Measurements from ENCODE around the gene C1QTNF3. TPM values are rescaled to one million over a fixed set of nuclear protein-coding genes. Genes with fewer than 3 reads are reported as not detected.

The C1QTNF3 gene
- total and polyA plus RNA-seq, 2 donors (not counting 1 experiment from before 2014, with no cell fraction given) = 6.6 to 11.9 TPM

GRCh38 chr5:34021334-34021733 is 21.7 kb downstream of the C1QTNF3 start:
- no peaks in the 10 kb centered on the region for H4K20me1 ChIP-seq (ENCODE audit: control insufficient read depth, insufficient read depth, low read length, poor library complexity, severe bottlenecking)
- H3K27ac ChIP-seq (ENCODE audit: low read length in 2 of 2) = no peak overlapping the region
- Mint-ChIP-seq H3K4me1 (no peaks in the 10 kb centered on the region), H3K4me3 (no peak overlapping the region), H3K27me3 (no peaks in the 10 kb centered on the region), H3K27ac (no peak overlapping the region), H3K9me3 (ENCODE audit: insufficient read depth) (no peaks in the 10 kb centered on the region)
- ChIA-PET POLR2A (no interaction called here), CTCF (interaction anchor here (1.1 kb wide), 1 partner anchor 24 kb away, joined by 3 read pairs; no protein-coding TSS in a partner anchor)
- no peak overlapping the region for H2AFZ ChIP-seq (ENCODE audit: insufficient read depth, low read depth, low read length, poor library complexity, severe bottlenecking)
- no peaks in the 10 kb centered on the region for H3K79me2 ChIP-seq (ENCODE audit: control insufficient read depth, insufficient read depth, low read length)
- no peak overlapping the region for H3K4me2 ChIP-seq (replicated peaks; ENCODE audit: low read depth, low read length, poor library complexity, severe bottlenecking)
- intact Hi-C loops (cut with micrococcal nuclease) = no loop called here
- no peaks in the 10 kb centered on the region for H3K9me3 ChIP-seq (ENCODE audit: control extremely low read depth in 1 of 3, control insufficient read depth in 2 of 3, insufficient read depth in 1 of 3, low read length in 2 of 3)
- H3K27me3 ChIP-seq (replicated peaks in 1 of 4; ENCODE audit: control extremely low read depth in 1 of 4, control insufficient read depth in 3 of 4, insufficient read depth in 4 of 4, low read length in 3 of 4) = no peaks in the 10 kb centered on the region
- no peak overlapping the region for H3K9ac ChIP-seq (ENCODE audit: low read length)
- no CpG with 5 or more reads among the region's 2 CpGs for WGBS (ENCODE audit: insufficient coverage)
- H3K4me3 ChIP-seq (ENCODE audit: control extremely low read depth in 1 of 5, extremely low read depth in 1 of 5, insufficient read depth in 1 of 5, low read depth in 2 of 5, low read length in 4 of 5) = no peak overlapping the region
- ATAC-seq (ENCODE audit: low read depth) (no peak), DNase-seq (no peak)
- TF ChIP-seq EZH2 (IDR thresholded peaks at IDR 0.05; ENCODE audit: borderline replicate concordance, insufficient read depth, low read depth, low read length, poor library complexity, severe bottlenecking) = no peak
- no peak for TF ChIP-seq CTCF (IDR thresholded peaks at IDR 0.05)
- H3K36me3 ChIP-seq (replicated peaks in 1 of 2; ENCODE audit: control extremely low read depth in 1 of 2, control insufficient read depth in 1 of 2, extremely low read depth in 1 of 2, insufficient read depth in 2 of 2, low read length in 1 of 2) = peaks cover 2 to 26% of the 10 kb centered on the region in 2 experiments
- H3K4me1 ChIP-seq (ENCODE audit: control insufficient read depth in 2 of 2, insufficient read depth in 2 of 2, low read length in 2 of 2) = no peaks in the 10 kb centered on the region

- Histone ChIP-seq H2AFZ (ENCODE audit: insufficient read depth, low read depth, low read length, poor library complexity, severe bottlenecking) (no peak overlapping the region), H3K36me3 (replicated peaks in 1 of 2; ENCODE audit: control extremely low read depth in 1 of 2, control insufficient read depth in 1 of 2, extremely low read depth in 1 of 2, insufficient read depth in 2 of 2, low read length in 1 of 2) (peaks cover 2 to 26% of the 10 kb centered on the region in 2 experiments), H4K20me1 (ENCODE audit: control insufficient read depth, insufficient read depth, low read length, poor library complexity, severe bottlenecking) (no peaks in the 10 kb centered on the region), H3K9me3 (ENCODE audit: control extremely low read depth in 1 of 3, control insufficient read depth in 2 of 3, insufficient read depth in 1 of 3, low read length in 2 of 3) (no peaks in the 10 kb centered on the region), H3K79me2 (ENCODE audit: control insufficient read depth, insufficient read depth, low read length) (no peaks in the 10 kb centered on the region), H3K27ac (ENCODE audit: low read length in 2 of 2) (no peak overlapping the region), H3K4me3 (ENCODE audit: control extremely low read depth in 1 of 5, extremely low read depth in 1 of 5, insufficient read depth in 1 of 5, low read depth in 2 of 5, low read length in 4 of 5) (no peak overlapping the region), H3K4me1 (ENCODE audit: control insufficient read depth in 2 of 2, insufficient read depth in 2 of 2, low read length in 2 of 2) (no peaks in the 10 kb centered on the region), H3K9ac (ENCODE audit: low read length) (no peak overlapping the region), H3K4me2 (replicated peaks; ENCODE audit: low read depth, low read length, poor library complexity, severe bottlenecking) (no peak overlapping the region), H3K27me3 (replicated peaks in 1 of 4; ENCODE audit: control extremely low read depth in 1 of 4, control insufficient read depth in 3 of 4, insufficient read depth in 4 of 4, low read length in 3 of 4) (no peaks in the 10 kb centered on the region)
- no peak overlapping the region for H3K4me3 Mint-ChIP-seq
- H3K9me3 Mint-ChIP-seq (ENCODE audit: insufficient read depth) = no peaks in the 10 kb centered on the region
- no peak overlapping the region for H3K27ac Mint-ChIP-seq
- WGBS (ENCODE audit: insufficient coverage) = 92% methylated on average over 1 of the region's 1 CpG
- ChIA-PET POLR2A (no interaction called here), CTCF (interaction anchor here (0.6 to 1.1 kb wide), 2 partner anchors 23 to 86 kb away, joined by 3 to 6 read pairs; no protein-coding TSS in a partner anchor)
- no peak for TF ChIP-seq CTCF (IDR thresholded peaks at IDR 0.05)
- no peak for TF ChIP-seq EZH2 (IDR thresholded peaks at IDR 0.05; ENCODE audit: borderline replicate concordance, insufficient read depth, low read depth, low read length, poor library complexity, severe bottlenecking)
- intact Hi-C loops (cut with micrococcal nuclease) = no loop called here
- ATAC-seq (ENCODE audit: low read depth) (no peak), DNase-seq (no peak)
- H3K4me1 Mint-ChIP-seq = no peaks in the 10 kb centered on the region
- H3K27me3 Mint-ChIP-seq = no peaks in the 10 kb centered on the region
Observed at GRCh38 chr5:34020726-34021125, 22.3 kb downstream of the C1QTNF3 start.
